Caki2 (cell line): ENCODE data around the gene ZGRF1. TPM values are rescaled to one million over a fixed set of nuclear protein-coding genes. Genes with fewer than 3 reads are reported as not detected.
"Not testable (repeated sequence)": the region's sequence is repeated elsewhere in the genome, so short reads cannot be mapped to it uniquely, and the experiment has no call there.

Source experiments
- DNase-seq: peaks from one replicate; pipeline ENCODE4 v3.0.0-alpha.2; 2015; ENCODE audit warnings: low read depth
- in situ Hi-C: cut with HindIII; loops from 2 replicates; pipeline ENCODE4 v1.10.0; 2016; ENCODE audit warnings: low sequenced_read_pairs, low pct_unique_long_range_greater_than_20kb, mixed read lengths
- total RNA-seq: library from RNA; depleted of rRNA; stranded (reverse); fragments of >200 nt; shearing (Covaris generic); gene quantifications from 2 replicates; pipeline ENCODE4 v1.2.3, GENCODE V29; 2014; ENCODE audit warnings: low replicate concordance; rRNA removed

ZGRF1 gene
- total RNA-seq: 3.6 and 5.4 TPM in 2 replicates

GRCh38 chr4:112636688-112637551 is at the start of gene ZGRF1, which contains the start of gene LARP7:
Gene ZGRF1, minus strand, starts transcription at chr4:112636909. Its CDS starts 3,733 bp downstream, at chr4:112633176.
Gene LARP7, plus strand, starts transcription at chr4:112637143. Its CDS starts 7,527 bp downstream, at chr4:112644670.
- in situ Hi-C loops: no loop called here
- DNase-seq: peak; percentile 98

- no peak for DNase-seq
- in situ Hi-C loops: no loop called here
Observed at GRCh38 chr4:112680996-112681395, 44.3 kb upstream of the ZGRF1 start.

- in situ Hi-C loops: no loop called here
- DNase-seq: no peak
Observed at GRCh38 chr4:112677519-112678091, 40.9 kb upstream of the ZGRF1 start.

- in situ Hi-C loops: no loop called here
- DNase-seq: no peak
Observed at GRCh38 chr4:112674376-112674775, 37.7 kb upstream of the ZGRF1 start.

GRCh38 chr4:112673686-112674085 is 37.0 kb upstream of the ZGRF1 start:
- in situ Hi-C loops: no loop called here
- DNase-seq: no peak

- in situ Hi-C loops: no loop called here
- no peak for DNase-seq
Observed at GRCh38 chr4:112673076-112673475, 36.4 kb upstream of the ZGRF1 start.

- no peak for DNase-seq
Observed at GRCh38 chr4:112668131-112668530, 31.4 kb upstream of the ZGRF1 start.

GRCh38 chr4:112664611-112665010 is 27.9 kb upstream of the ZGRF1 start:
- peak; percentile 6 for DNase-seq
- in situ Hi-C loops: no loop called here

More at GRCh38 chr4:112668131-112668530, 31.4 kb upstream of the ZGRF1 start:
- in situ Hi-C loops: no loop called here

- in situ Hi-C loops, DNase-seq: not testable (repeated sequence)
Observed at GRCh38 chr4:112656115-112656514, 19.4 kb upstream of the ZGRF1 start.

GRCh38 chr4:112655270-112655669 is 18.6 kb upstream of the ZGRF1 start:
- in situ Hi-C loops: no loop called here

GRCh38 chr4:112652216-112652615 is 15.5 kb upstream of the ZGRF1 start:
- no peak for DNase-seq

More at GRCh38 chr4:112655270-112655669, 18.6 kb upstream of the ZGRF1 start:
- no peak for DNase-seq

GRCh38 chr4:112651641-112652040 is 14.9 kb upstream of the ZGRF1 start:
- in situ Hi-C loops: no loop called here
- DNase-seq: no peak

More at GRCh38 chr4:112652216-112652615, 15.5 kb upstream of the ZGRF1 start:
- in situ Hi-C loops: no loop called here

GRCh38 chr4:112650332-112650731 is 13.6 kb upstream of the ZGRF1 start:
- no peak for DNase-seq
- in situ Hi-C loops: no loop called here

GRCh38 chr4:112649055-112649408 is 12.3 kb upstream of the ZGRF1 start:
- in situ Hi-C loops: no loop called here
- DNase-seq: no peak

- DNase-seq: no peak
- in situ Hi-C loops: no loop called here
Observed at GRCh38 chr4:112648263-112649054, 11.8 kb upstream of the ZGRF1 start.

GRCh38 chr4:112647785-112648184 is 11.1 kb upstream of the ZGRF1 start:
- in situ Hi-C loops: no loop called here
- DNase-seq: no peak

GRCh38 chr4:112646632-112647537 is 10.2 kb upstream of the ZGRF1 start:
- no peak for DNase-seq
- in situ Hi-C loops: no loop called here
